8988T (cell line): ENCODE results near the gene APBB2.
"Not testable (repeated sequence)": the region's sequence is repeated elsewhere in the genome, so short reads cannot be mapped to it uniquely, and the experiment has no call there.

ENCODE experiments used
- DNase-seq: peaks from one replicate; pipeline ENCODE4 v3.0.0; 2011

The APBB2 gene

GRCh38 chr4:41155194-41155830, 59.0 kb downstream of the APBB2 start:
- DNase-seq: no peak

GRCh38 chr4:41154814-41155177, 59.5 kb downstream of the APBB2 start:
- DNase-seq: no peak

GRCh38 chr4:41154010-41154813, 60.1 kb downstream of the APBB2 start:
- DNase-seq: no peak

- no peak for DNase-seq
Observed at GRCh38 chr4:41150401-41150800, 63.9 kb downstream of the APBB2 start.

GRCh38 chr4:41149568-41149967, 64.8 kb downstream of the APBB2 start:
- DNase-seq: not testable (repeated sequence)

- DNase-seq: no peak
Observed at GRCh38 chr4:41148931-41149330, 65.4 kb downstream of the APBB2 start.

GRCh38 chr4:41148292-41148691, 66.0 kb downstream of the APBB2 start:
- no peak for DNase-seq

GRCh38 chr4:41147570-41147969, 66.8 kb downstream of the APBB2 start:
- not testable (repeated sequence) for DNase-seq

GRCh38 chr4:41146716-41147506, 67.4 kb downstream of the APBB2 start:
- DNase-seq: no peak

- DNase-seq: no peak
Observed at GRCh38 chr4:41146196-41146595, 68.1 kb downstream of the APBB2 start.

- no peak for DNase-seq
Observed at GRCh38 chr4:41145571-41146078, 68.7 kb downstream of the APBB2 start.

GRCh38 chr4:41144812-41145211, 69.5 kb downstream of the APBB2 start:
- no peak for DNase-seq

- no peak for DNase-seq
Observed at GRCh38 chr4:41144040-41144379, 70.3 kb downstream of the APBB2 start.

GRCh38 chr4:41143311-41144039, 70.9 kb downstream of the APBB2 start:
- DNase-seq: no peak

- DNase-seq: no peak
Observed at GRCh38 chr4:41142376-41143310, 71.7 kb downstream of the APBB2 start.

- no peak for DNase-seq
Observed at GRCh38 chr4:41141900-41142299, 72.4 kb downstream of the APBB2 start.

GRCh38 chr4:41140410-41140809, 73.9 kb downstream of the APBB2 start:
- no peak for DNase-seq

GRCh38 chr4:41137879-41138278, 76.5 kb downstream of the APBB2 start:
- DNase-seq: no peak

GRCh38 chr4:41136456-41136855, 77.9 kb downstream of the APBB2 start:
- DNase-seq: no peak

- no peak for DNase-seq
Observed at GRCh38 chr4:41135801-41136200, 78.5 kb downstream of the APBB2 start.

- no peak for DNase-seq
Observed at GRCh38 chr4:41134581-41134980, 79.8 kb downstream of the APBB2 start.
